Measurements from ENCODE around the gene HNMT. TPM values are rescaled to one million over a fixed set of nuclear protein-coding genes. Genes with fewer than 3 reads are reported as not detected.

Gene HNMT
- total RNA-seq, 1 donor = 42.2 TPM

GRCh38 chr2:138061961-138062360 is 97.7 kb downstream of the HNMT start:
- no peak overlapping the region for H3K4me3 ChIP-seq (ENCODE audit: low read length)

GRCh38 chr2:138063181-138063580 is 98.9 kb downstream of the HNMT start:
- Histone ChIP-seq H3K9me3 (ENCODE audit: low read depth, low read length) (no peaks in the 10 kb centered on the region), H3K27me3 (ENCODE audit: insufficient read depth, low read length) (no peaks in the 10 kb centered on the region), H3K4me3 (ENCODE audit: low read length) (no peak overlapping the region), H3K4me1 (ENCODE audit: insufficient read depth, low read length) (no peaks in the 10 kb centered on the region)

More at GRCh38 chr2:138061961-138062360, 97.7 kb downstream of the HNMT start:
- Histone ChIP-seq H3K9me3 (ENCODE audit: low read depth, low read length) (no peaks in the 10 kb centered on the region), H3K4me1 (ENCODE audit: insufficient read depth, low read length) (no peaks in the 10 kb centered on the region), H3K27me3 (ENCODE audit: insufficient read depth, low read length) (no peaks in the 10 kb centered on the region)
